GM20000 (cell line): ENCODE results near the gene KRTAP5-10.
"Not testable (repeated sequence)": the region's sequence is repeated elsewhere in the genome, so short reads cannot be mapped to it uniquely, and the experiment has no call there.

Experiments used
- DNase-seq: peaks from one replicate; pipeline ENCODE4 v3.0.0; 2012; ENCODE audit warnings: low spot score
- CTCF ChIP-seq: IDR thresholded peaks from 2 replicates; pipeline ENCODE4 v1.5.1; 2012; ENCODE audit warnings: mild to moderate bottlenecking, control low read depth; ENCODE audit errors: extremely low read depth, missing control alignments

The KRTAP5-10 gene

GRCh38 chr11:71563406-71563805, 2.0 kb upstream of the KRTAP5-10 start:
- peak; percentile 54 for TF ChIP-seq CTCF
- peak; percentile 80 for DNase-seq

- no peak for TF ChIP-seq CTCF
- DNase-seq, result no peak
Observed at GRCh38 chr11:71564430-71564829, 933 bp upstream of the KRTAP5-10 start.

- DNase-seq, result no peak
- no peak for TF ChIP-seq CTCF
Observed at GRCh38 chr11:71566081-71566620, 788 bp downstream of the KRTAP5-10 start.

GRCh38 chr11:71566626-71567599, 1.6 kb downstream of the KRTAP5-10 start:
- not testable (repeated sequence) for DNase-seq

- DNase-seq, result not testable (repeated sequence)
Observed at GRCh38 chr11:71567633-71568032, 2.3 kb downstream of the KRTAP5-10 start.

- no peak for DNase-seq
- TF ChIP-seq CTCF, result no peak
Observed at GRCh38 chr11:71568704-71569349, 3.5 kb downstream of the KRTAP5-10 start.

- DNase-seq, result not testable (repeated sequence)
Observed at GRCh38 chr11:71571101-71571850, 5.9 kb downstream of the KRTAP5-10 start.

GRCh38 chr11:71572811-71573210, 7.4 kb downstream of the KRTAP5-10 start:
- DNase-seq, result no peak
- no peak for TF ChIP-seq CTCF
